K562 (cell line): Measurements from ENCODE around the gene NACC1. TPM values are rescaled to one million over a fixed set of nuclear protein-coding genes. Genes with fewer than 3 reads are reported as not detected.

ENCODE experiments used
- AFF4 ChIP-seq: sonication (generic); formaldehyde crosslinking; IDR thresholded peaks from 2 replicates; pipeline ENCODE4 v1.8.0; 2023; ENCODE audit warnings: mild to moderate bottlenecking, missing genetic modification reagents
- CHD4 ChIP-seq: fragments of 200-600 bp; sonication (generic); IDR thresholded peaks from 3 replicates; pipeline ENCODE4 v1.6.1; 2012; ENCODE audit warnings: low read depth, mild to moderate bottlenecking, mixed read lengths, low read length, inconsistent platforms; ENCODE audit not compliant: insufficient read depth, insufficient replicate concordance, poor library complexity, severe bottlenecking
- ELF4 ChIP-seq: fragments of 450-650 bp; formaldehyde crosslinking; IDR thresholded peaks from 2 replicates; pipeline ENCODE4 v1.4.0; 2022; ENCODE audit warnings: missing genetic modification characterization
- EP300 ChIP-seq: IDR thresholded peaks from 2 replicates; pipeline ENCODE4 v1.6.1; 2012; ENCODE audit warnings: low read length, improper control_type of control experiment
- ERF ChIP-seq: fragments of 450-650 bp; formaldehyde crosslinking; IDR thresholded peaks from 2 replicates; pipeline ENCODE4 v1.4.0; 2020; ENCODE audit warnings: mild to moderate bottlenecking, mixed read lengths
- HNRNPL ChIP-seq: fragments of 200-400 bp; formaldehyde crosslinking; IDR thresholded peaks from 2 replicates; pipeline ENCODE4 v1.6.1; 2017; ENCODE audit warnings: low read depth, mild to moderate bottlenecking, low read length
- TRIM25 ChIP-seq: fragments of 450-650 bp; IDR thresholded peaks from 2 replicates; pipeline ENCODE4 v1.7.0; 2016; ENCODE audit warnings: borderline replicate concordance
- ZBTB5 ChIP-seq: fragments of 450-650 bp; IDR thresholded peaks from 2 replicates; pipeline ENCODE4 v1.6.1; 2017; ENCODE audit warnings: antibody characterized with exemption
- ZNF354B ChIP-seq: fragments of 250-450 bp; sonication (Bioruptor Pico); IDR thresholded peaks from 2 replicates; pipeline ENCODE4 v1.4.0; 2020
- polyA plus RNA-seq, 8 experiments: library from polyadenylated mRNA; depleted of rRNA in 4 of 8; stranded (reverse) in 5 of 8; unstranded in 3 of 8; fragments of >200 nt; fragmentation: Nextera tagmentation in 2 of 8; fragmentation: Illumina TruSeq in 1 of 8; extraction: Ambion mirVana in 2 of 8; extraction: Trizol in 1 of 8; gene quantifications; 2 replicates each; pipeline versions ENCODE4 v1.2.1 to v1.2.3, GENCODE V29; 2011 to 2014; ENCODE audit warnings: inconsistent platforms in 1 of 8, missing spikeins in 1 of 8
- total RNA-seq, 7 experiments: library from RNA; depleted of rRNA in 6 of 7; stranded (reverse); fragments of >200 nt in 6 of 7; fragmentation: Illumina TruSeq in 2 of 7; extraction: Trizol in 2 of 7; gene quantifications; 2 replicates each; pipeline versions ENCODE4 v1.2.1 to v1.2.3, GENCODE V29; 2011 to 2021; ENCODE audit warnings: low replicate concordance in 1 of 7
- TF ChIP-seq, protein P1 (sequence below): fragments of 250-450 bp; sonication (Bioruptor Pico); IDR thresholded peaks from 2 replicates; pipeline ENCODE4 v1.5.0; 2021
- TF ChIP-seq, protein P2 (sequence below), 2 experiments: fragments of 450-650 bp; conservative IDR thresholded peaks; 2 replicates each; pipeline ENCODE4 v1.6.1; 2017; ENCODE audit warnings: mild to moderate bottlenecking in 2 of 2, moderate library complexity in 2 of 2

Gene NACC1
- total and polyA plus RNA-seq, 9 of the 15 experiments (the other 6 are each of a cell fraction or from before 2014, with no cell fraction given), result 0.04 to 96.6 (median 25.8) TPM

GRCh38 chr19:13116282-13117175, 1.5 kb upstream of the NACC1 start, which contains the start of gene TRMT1 (continued):
- TF ChIP-seq HNRNPL (no peak), TRIM25 (no peak; the same call in 1 of the 2 replicates), ERF (CRISPR knock-in tag) (no peak), ELF4 (CRISPR knock-in tag) (no peak), CHD4 (peak; percentile 93), EP300 (peak; percentile 30; the same call in 1 of the 2 replicates), ZBTB5 (no peak), ZNF354B (CRISPR knock-in tag) (no peak), AFF4 (CRISPR knock-in tag) (no peak; the same call in 1 of the 2 replicates)
- TF ChIP-seq, protein P1, sequence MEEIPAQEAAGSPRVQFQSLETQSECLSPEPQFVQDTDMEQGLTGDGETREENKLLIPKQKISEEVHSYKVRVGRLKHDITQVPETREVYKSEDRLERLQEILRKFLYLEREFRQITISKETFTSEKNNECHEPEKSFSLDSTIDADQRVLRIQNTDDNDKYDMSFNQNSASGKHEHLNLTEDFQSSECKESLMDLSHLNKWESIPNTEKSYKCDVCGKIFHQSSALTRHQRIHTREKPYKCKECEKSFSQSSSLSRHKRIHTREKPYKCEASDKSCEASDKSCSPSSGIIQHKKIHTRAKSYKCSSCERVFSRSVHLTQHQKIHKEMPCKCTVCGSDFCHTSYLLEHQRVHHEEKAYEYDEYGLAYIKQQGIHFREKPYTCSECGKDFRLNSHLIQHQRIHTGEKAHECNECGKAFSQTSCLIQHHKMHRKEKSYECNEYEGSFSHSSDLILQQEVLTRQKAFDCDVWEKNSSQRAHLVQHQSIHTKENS (CRISPR knock-in tag), result no peak
- TF ChIP-seq, protein P2, sequence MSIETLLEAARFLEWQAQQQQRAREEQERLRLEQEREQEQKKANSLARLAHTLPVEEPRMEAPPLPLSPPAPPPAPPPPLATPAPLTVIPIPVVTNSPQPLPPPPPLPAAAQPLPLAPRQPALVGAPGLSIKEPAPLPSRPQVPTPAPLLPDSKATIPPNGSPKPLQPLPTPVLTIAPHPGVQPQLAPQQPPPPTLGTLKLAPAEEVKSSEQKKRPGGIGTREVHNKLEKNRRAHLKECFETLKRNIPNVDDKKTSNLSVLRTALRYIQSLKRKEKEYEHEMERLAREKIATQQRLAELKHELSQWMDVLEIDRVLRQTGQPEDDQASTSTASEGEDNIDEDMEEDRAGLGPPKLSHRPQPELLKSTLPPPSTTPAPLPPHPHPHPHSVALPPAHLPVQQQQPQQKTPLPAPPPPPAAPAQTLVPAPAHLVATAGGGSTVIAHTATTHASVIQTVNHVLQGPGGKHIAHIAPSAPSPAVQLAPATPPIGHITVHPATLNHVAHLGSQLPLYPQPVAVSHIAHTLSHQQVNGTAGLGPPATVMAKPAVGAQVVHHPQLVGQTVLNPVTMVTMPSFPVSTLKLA (conservative IDR thresholded peaks at IDR 0.05), result peak; percentile 88 to 97
